GM18867 (cell line): ENCODE data around the gene GRID1.

Experiments
- ATAC-seq: cut with Tn5 transposase; IDR thresholded peaks from one replicate; pipeline ENCODE4 v1.9.1; 2021; ENCODE audit warnings: mild to moderate bottlenecking, moderate library complexity; ENCODE audit not compliant: unreplicated experiment

GRID1 gene

GRCh38 chr10:86340176-86340990 is 26.2 kb downstream of the GRID1 start:
- ATAC-seq: no peak

- no peak for ATAC-seq
Measured at GRCh38 chr10:86339226-86339865, 27.2 kb downstream of the GRID1 start.

GRCh38 chr10:86337121-86337601 is 29.4 kb downstream of the GRID1 start:
- peak; percentile 71 for ATAC-seq

GRCh38 chr10:86336341-86336740 is 30.3 kb downstream of the GRID1 start:
- ATAC-seq: peak; percentile 36

- no peak for ATAC-seq
Measured at GRCh38 chr10:86335831-86336230, 30.8 kb downstream of the GRID1 start.

- no peak for ATAC-seq
Measured at GRCh38 chr10:86335257-86335656, 31.3 kb downstream of the GRID1 start.

GRCh38 chr10:86334488-86335085 is 32.0 kb downstream of the GRID1 start:
- no peak for ATAC-seq

- ATAC-seq: no peak
Measured at GRCh38 chr10:86333826-86334487, 32.6 kb downstream of the GRID1 start.

GRCh38 chr10:86331861-86332260 is 34.7 kb downstream of the GRID1 start:
- no peak for ATAC-seq

GRCh38 chr10:86330778-86331763 is 35.5 kb downstream of the GRID1 start:
- ATAC-seq: no peak

GRCh38 chr10:86329896-86330680 is 36.5 kb downstream of the GRID1 start:
- no peak for ATAC-seq

GRCh38 chr10:86329093-86329710 is 37.4 kb downstream of the GRID1 start:
- ATAC-seq: no peak

GRCh38 chr10:86327954-86328725 is 38.5 kb downstream of the GRID1 start:
- no peak for ATAC-seq

GRCh38 chr10:86325158-86325557 is 41.4 kb downstream of the GRID1 start:
- ATAC-seq: no peak

- ATAC-seq: no peak
Measured at GRCh38 chr10:86321568-86321967, 45.0 kb downstream of the GRID1 start.

- ATAC-seq: no peak
Measured at GRCh38 chr10:86319676-86320075, 46.9 kb downstream of the GRID1 start.

GRCh38 chr10:86317949-86318725 is 48.5 kb downstream of the GRID1 start:
- no peak for ATAC-seq
